ENCODE results near the gene ZNF837.

Gene ZNF837

GRCh38 chr19:58380662-58381459 lies at the start of gene ZNF837:
TSS of gene ZNF837 (minus strand) at chr19:58381030. CDS start at chr19:58369332, 11,698 bp downstream.
- no peaks in the 10 kb centered on the region for H3K9me2 ChIP-seq (replicated peaks; ENCODE audit: insufficient read depth, low read length)
- 0 out of 2 replicates have a peak, but pooled peaks cover 6% of the 10 kb centered on the region for H3K4me1 ChIP-seq (ENCODE audit: low read length)
- peak within 1 kb of the TSS; percentile 96 for H3K4me2 ChIP-seq (ENCODE audit: low read depth, low read length)
- H3K9me3 ChIP-seq (replicated peaks; ENCODE audit: insufficient read depth, low read length) = no peaks in the 10 kb centered on the region
- peak within 1 kb of the TSS; percentile 76 for H3K4me3 ChIP-seq (ENCODE audit: low read length)
- H3K27me3 ChIP-seq (replicated peaks; ENCODE audit: insufficient read depth, low read length) = no peaks in the 10 kb centered on the region
- H2AFZ ChIP-seq (ENCODE audit: low read length) = peak within 1 kb of the TSS; percentile 96
- H4K20me1 ChIP-seq (ENCODE audit: insufficient read depth, low read length) = no peaks in the 10 kb centered on the region
- TF ChIP-seq CTCF (IDR thresholded peaks at IDR 0.05; ENCODE audit: low read length) (no peak), EZH2 (optimal IDR thresholded peaks at IDR 0.05; ENCODE audit: low read depth, low read length) (no peak), EZH2phosphoT487 (IDR thresholded peaks at IDR 0.05; ENCODE audit: low read length) (no peak)
- H3K36me3 ChIP-seq (replicated peaks; ENCODE audit: insufficient read depth, low read length) = no peaks in the 10 kb centered on the region
- peak; percentile 100 for DNase-seq
- no peaks in the 10 kb centered on the region for H3K79me2 ChIP-seq (ENCODE audit: low read length)
- H3K9ac ChIP-seq (ENCODE audit: low read length) = peak within 1 kb of the TSS; percentile 82
- H3K27ac ChIP-seq (ENCODE audit: low read length) = peak within 1 kb of the TSS; percentile 71; the same call in 1 of the 2 replicates
- no peaks in the 10 kb centered on the region for H3F3A ChIP-seq (ENCODE audit: insufficient read depth, low read length)

- Histone ChIP-seq H3K27ac (ENCODE audit: low read length) (no peak overlapping the region), H3K9ac (ENCODE audit: low read length) (no peak overlapping the region), H3K9me3 (replicated peaks; ENCODE audit: insufficient read depth, low read length) (no peaks in the 10 kb centered on the region), H3K36me3 (replicated peaks; ENCODE audit: insufficient read depth, low read length) (no peaks in the 10 kb centered on the region), H4K20me1 (ENCODE audit: insufficient read depth, low read length) (no peaks in the 10 kb centered on the region), H3K4me2 (ENCODE audit: low read depth, low read length) (no peak overlapping the region), H3K27me3 (replicated peaks; ENCODE audit: insufficient read depth, low read length) (no peaks in the 10 kb centered on the region), H3K4me1 (ENCODE audit: low read length) (no peaks in the 10 kb centered on the region), H3K9me2 (replicated peaks; ENCODE audit: insufficient read depth, low read length) (no peaks in the 10 kb centered on the region), H2AFZ (ENCODE audit: low read length) (no peak overlapping the region), H3F3A (ENCODE audit: insufficient read depth, low read length) (no peaks in the 10 kb centered on the region), H3K4me3 (ENCODE audit: low read length) (no peak overlapping the region), H3K79me2 (ENCODE audit: low read length) (no peaks in the 10 kb centered on the region)
- no peak for DNase-seq
- TF ChIP-seq EZH2phosphoT487 (IDR thresholded peaks at IDR 0.05; ENCODE audit: low read length) (no peak), EZH2 (optimal IDR thresholded peaks at IDR 0.05; ENCODE audit: low read depth, low read length) (no peak), CTCF (IDR thresholded peaks at IDR 0.05; ENCODE audit: low read length) (no peak)
Measured at GRCh38 chr19:58429745-58430144, 48.9 kb upstream of the ZNF837 start.

GRCh38 chr19:58428617-58429016 lies 47.8 kb upstream of the ZNF837 start:
- no peak overlapping the region for H3K4me3 ChIP-seq (ENCODE audit: low read length)
- TF ChIP-seq EZH2 (optimal IDR thresholded peaks at IDR 0.05; ENCODE audit: low read depth, low read length) (no peak), CTCF (IDR thresholded peaks at IDR 0.05; ENCODE audit: low read length) (no peak)
- H3K9ac ChIP-seq (ENCODE audit: low read length) = no peak overlapping the region
- no peak overlapping the region for H3K4me2 ChIP-seq (ENCODE audit: low read depth, low read length)
- H3K4me1 ChIP-seq (ENCODE audit: low read length) = no peaks in the 10 kb centered on the region
- H3K36me3 ChIP-seq (replicated peaks; ENCODE audit: insufficient read depth, low read length) = no peaks in the 10 kb centered on the region
- no peaks in the 10 kb centered on the region for H4K20me1 ChIP-seq (ENCODE audit: insufficient read depth, low read length)
- DNase-seq = no peak
- no peaks in the 10 kb centered on the region for H3F3A ChIP-seq (ENCODE audit: insufficient read depth, low read length)
- H3K9me2 ChIP-seq (replicated peaks; ENCODE audit: insufficient read depth, low read length) = no peaks in the 10 kb centered on the region
- H3K27me3 ChIP-seq (replicated peaks; ENCODE audit: insufficient read depth, low read length) = no peaks in the 10 kb centered on the region
- no peak overlapping the region for H3K27ac ChIP-seq (ENCODE audit: low read length)
- H3K79me2 ChIP-seq (ENCODE audit: low read length) = no peaks in the 10 kb centered on the region
- H3K9me3 ChIP-seq (replicated peaks; ENCODE audit: insufficient read depth, low read length) = no peaks in the 10 kb centered on the region
- no peak overlapping the region for H2AFZ ChIP-seq (ENCODE audit: low read length)
